Measurements from ENCODE around the gene DNAL4. TPM values are rescaled to one million over a fixed set of nuclear protein-coding genes. Genes with fewer than 3 reads are reported as not detected.

The DNAL4 gene
- polyA plus RNA-seq, 1 donor (not counting 4 experiments of a cell fraction or from before 2014, with no cell fraction given) = 11.4 TPM

- no peaks in the 10 kb centered on the region for H3K9me1 ChIP-seq (ENCODE audit: control insufficient read depth, extremely low read depth, insufficient read depth, low read length)
- FAIRE-seq = no peak
- dilution Hi-C loops (cut with MboI; ENCODE audit: extremely low pct_ligation_motif_present, low sequenced_read_pairs) = no loop called here
- peaks cover 0 to 4% of the 10 kb centered on the region in 2 experiments for H3K36me3 ChIP-seq (ENCODE audit: control insufficient read depth in 2 of 2, extremely low read depth in 1 of 2, insufficient read depth in 2 of 2, low read length in 2 of 2)
- H4K20me1 ChIP-seq (ENCODE audit: control insufficient read depth, extremely low read depth, insufficient read depth, low read length) = no peaks in the 10 kb centered on the region
- no peak for TF ChIP-seq EZH2 (IDR thresholded peaks at IDR 0.05; ENCODE audit: low read length)
- TF ChIP-seq CTCF (optimal IDR thresholded peaks at IDR 0.05 in 1 of 3, IDR thresholded peaks at IDR 0.05 in 1 of 3, conservative IDR thresholded peaks at IDR 0.05 in 1 of 3; ENCODE audit: extremely low read depth in 1 of 3, insufficient read depth in 2 of 3, low read length in 3 of 3) = no peak
- no peaks in the 10 kb centered on the region for H3K79me2 ChIP-seq (ENCODE audit: control insufficient read depth, insufficient read depth, low read length)
- peaks cover 10% of the 10 kb centered on the region for H3K4me1 ChIP-seq (ENCODE audit: control insufficient read depth, extremely low read depth, insufficient read depth, low read length)
- H3K27ac ChIP-seq (ENCODE audit: control insufficient read depth, insufficient read depth, low read length) = no peak overlapping the region
- H3K4me3 ChIP-seq (ENCODE audit: control insufficient read depth in 2 of 3, extremely low read depth in 1 of 3, insufficient read depth in 2 of 3, low read depth in 1 of 3, low read length in 3 of 3) = no peak overlapping the region
- no peak overlapping the region for H3K4me2 ChIP-seq (ENCODE audit: control insufficient read depth, extremely low read depth, insufficient read depth, low read depth, low read length)
- no peaks in the 10 kb centered on the region for H3K27me3 ChIP-seq (ENCODE audit: control insufficient read depth, extremely low read depth, insufficient read depth, low read length)
- DNase-seq (ENCODE audit: low read depth, low spot score) = no peak
- no peak overlapping the region for H2AFZ ChIP-seq (ENCODE audit: control insufficient read depth, low read length)
- H3K9ac ChIP-seq (ENCODE audit: control insufficient read depth, extremely low read depth, insufficient read depth, low read length) = no peak overlapping the region
- H3K9me3 ChIP-seq (ENCODE audit: control insufficient read depth, low read depth, low read length) = no peaks in the 10 kb centered on the region
These were observed 5.1 kb downstream of the DNAL4 start for GRCh38 chr22:38788846-38789245.

- no peak for TF ChIP-seq EZH2 (IDR thresholded peaks at IDR 0.05; ENCODE audit: low read length)
- no peak overlapping the region for H2AFZ ChIP-seq (ENCODE audit: control insufficient read depth, low read length)
- peaks cover 7% of the 10 kb centered on the region for H3K4me1 ChIP-seq (ENCODE audit: control insufficient read depth, extremely low read depth, insufficient read depth, low read length)
- FAIRE-seq = no peak
- no peak overlapping the region for H3K4me2 ChIP-seq (ENCODE audit: control insufficient read depth, extremely low read depth, insufficient read depth, low read depth, low read length)
- dilution Hi-C loops (cut with MboI; ENCODE audit: extremely low pct_ligation_motif_present, low sequenced_read_pairs) = no loop called here
- H4K20me1 ChIP-seq (ENCODE audit: control insufficient read depth, extremely low read depth, insufficient read depth, low read length) = no peaks in the 10 kb centered on the region
- H3K4me3 ChIP-seq (ENCODE audit: control insufficient read depth in 2 of 3, extremely low read depth in 1 of 3, insufficient read depth in 2 of 3, low read depth in 1 of 3, low read length in 3 of 3) = no peak overlapping the region
- H3K9me3 ChIP-seq (ENCODE audit: control insufficient read depth, low read depth, low read length) = no peaks in the 10 kb centered on the region
- H3K9ac ChIP-seq (ENCODE audit: control insufficient read depth, extremely low read depth, insufficient read depth, low read length) = no peak overlapping the region
- H3K9me1 ChIP-seq (ENCODE audit: control insufficient read depth, extremely low read depth, insufficient read depth, low read length) = no peaks in the 10 kb centered on the region
- no peak for DNase-seq (ENCODE audit: low read depth, low spot score)
- H3K27me3 ChIP-seq (ENCODE audit: control insufficient read depth, extremely low read depth, insufficient read depth, low read length) = no peaks in the 10 kb centered on the region
- no peaks in the 10 kb centered on the region for H3K79me2 ChIP-seq (ENCODE audit: control insufficient read depth, insufficient read depth, low read length)
- no peak overlapping the region for H3K27ac ChIP-seq (ENCODE audit: control insufficient read depth, insufficient read depth, low read length)
- peaks cover 0 to 4% of the 10 kb centered on the region in 2 experiments for H3K36me3 ChIP-seq (ENCODE audit: control insufficient read depth in 2 of 2, extremely low read depth in 1 of 2, insufficient read depth in 2 of 2, low read length in 2 of 2)
These were observed 5.7 kb downstream of the DNAL4 start for GRCh38 chr22:38788021-38788816.

Measured in keratinocyte (primary cell).